GM19035 (cell line): ENCODE measurements around the gene KRR1.
"Not testable (repeated sequence)": the region's sequence is repeated elsewhere in the genome, so short reads cannot be mapped to it uniquely, and the experiment has no call there.

ENCODE experiments used
- ATAC-seq: cut with Tn5 transposase; IDR thresholded peaks from one replicate; pipeline ENCODE4 v1.9.1; 2021; ENCODE audit not compliant: unreplicated experiment

KRR1 gene

GRCh38 chr12:75479963-75480461, 31.4 kb downstream of the KRR1 start:
- ATAC-seq = peak; percentile 34

GRCh38 chr12:75478116-75478794, 33.2 kb downstream of the KRR1 start:
- ATAC-seq = no peak

GRCh38 chr12:75477137-75477536, 34.3 kb downstream of the KRR1 start:
- ATAC-seq = no peak

- ATAC-seq = no peak
Observed at GRCh38 chr12:75476071-75476470, 35.3 kb downstream of the KRR1 start.

GRCh38 chr12:75474116-75474515, 37.3 kb downstream of the KRR1 start:
- ATAC-seq = no peak

- ATAC-seq = no peak
Observed at GRCh38 chr12:75471902-75472890, 39.2 kb downstream of the KRR1 start.

GRCh38 chr12:75460204-75460603, 51.2 kb downstream of the KRR1 start:
- no peak for ATAC-seq

- no peak for ATAC-seq
Observed at GRCh38 chr12:75459755-75460154, 51.7 kb downstream of the KRR1 start.

- not testable (repeated sequence) for ATAC-seq
Observed at GRCh38 chr12:75457866-75458265, 53.5 kb downstream of the KRR1 start.

GRCh38 chr12:75457191-75457590, 54.2 kb downstream of the KRR1 start:
- ATAC-seq = no peak

GRCh38 chr12:75455839-75456238, 55.6 kb downstream of the KRR1 start:
- ATAC-seq = no peak

- no peak for ATAC-seq
Observed at GRCh38 chr12:75452675-75453330, 58.6 kb downstream of the KRR1 start.

- ATAC-seq = no peak
Observed at GRCh38 chr12:75447691-75448393, 63.6 kb downstream of the KRR1 start.

- no peak for ATAC-seq
Observed at GRCh38 chr12:75446857-75447256, 64.6 kb downstream of the KRR1 start.

- ATAC-seq = not testable (repeated sequence)
Observed at GRCh38 chr12:75445137-75445507, 66.3 kb downstream of the KRR1 start.

- no peak for ATAC-seq
Observed at GRCh38 chr12:75444429-75445136, 66.8 kb downstream of the KRR1 start.

GRCh38 chr12:75443709-75444108, 67.7 kb downstream of the KRR1 start:
- no peak for ATAC-seq

- ATAC-seq = not testable (repeated sequence)
Observed at GRCh38 chr12:75442454-75442853, 69.0 kb downstream of the KRR1 start.

GRCh38 chr12:75441687-75442449, 69.5 kb downstream of the KRR1 start:
- not testable (repeated sequence) for ATAC-seq
